HG02678 (cell line): ENCODE results near the gene LIPA.
"Not testable (repeated sequence)": the region's sequence is repeated elsewhere in the genome, so short reads cannot be mapped to it uniquely, and the experiment has no call there.

Experiments
- ATAC-seq: cut with Tn5 transposase; IDR thresholded peaks from one replicate; pipeline ENCODE4 v1.9.1; 2021; ENCODE audit warnings: mild to moderate bottlenecking, moderate library complexity; ENCODE audit not compliant: unreplicated experiment

The LIPA gene

GRCh38 chr10:89213191-89213808 is 38.3 kb downstream of the LIPA start:
- no peak for ATAC-seq

GRCh38 chr10:89210794-89211425 is 40.7 kb downstream of the LIPA start:
- no peak for ATAC-seq

- ATAC-seq, result no peak
These were observed 41.9 kb downstream of the LIPA start for GRCh38 chr10:89209718-89210117.

- ATAC-seq, result no peak
These were observed 43.6 kb downstream of the LIPA start for GRCh38 chr10:89207801-89208551.

GRCh38 chr10:89207181-89207800 is 44.3 kb downstream of the LIPA start, which contains the start of gene CH25H:
Gene CH25H (minus strand): TSS chr10:89207317. CDS start chr10:89207292, 25 bp downstream.
- ATAC-seq, result no peak

- no peak for ATAC-seq
These were observed 45.0 kb downstream of the LIPA start for GRCh38 chr10:89206402-89207180.

- ATAC-seq, result no peak
These were observed 46.9 kb downstream of the LIPA start for GRCh38 chr10:89204621-89205185.

- ATAC-seq, result no peak
These were observed 48.3 kb downstream of the LIPA start for GRCh38 chr10:89203237-89203636.

GRCh38 chr10:89202033-89202425 is 49.5 kb downstream of the LIPA start:
- no peak for ATAC-seq

GRCh38 chr10:89201345-89202032 is 50.1 kb downstream of the LIPA start:
- no peak for ATAC-seq

GRCh38 chr10:89197473-89197872 is 54.1 kb downstream of the LIPA start:
- ATAC-seq, result no peak

- ATAC-seq, result not testable (repeated sequence)
These were observed 60.3 kb downstream of the LIPA start for GRCh38 chr10:89191301-89191700.

- no peak for ATAC-seq
These were observed 62.3 kb downstream of the LIPA start for GRCh38 chr10:89189211-89189734.

- no peak for ATAC-seq
These were observed 65.9 kb downstream of the LIPA start for GRCh38 chr10:89185658-89186057.

- no peak for ATAC-seq
These were observed 66.9 kb downstream of the LIPA start for GRCh38 chr10:89184638-89185037.

GRCh38 chr10:89183571-89183970 is 68.0 kb downstream of the LIPA start:
- ATAC-seq, result no peak

GRCh38 chr10:89182894-89183293 is 68.7 kb downstream of the LIPA start:
- no peak for ATAC-seq

- ATAC-seq, result no peak
These were observed 75.8 kb downstream of the LIPA start for GRCh38 chr10:89175816-89176215.

GRCh38 chr10:89173075-89173474 is 78.5 kb downstream of the LIPA start:
- no peak for ATAC-seq

- ATAC-seq, result no peak
These were observed 79.6 kb downstream of the LIPA start for GRCh38 chr10:89171996-89172395.
